OCI-LY7 (cell line): ENCODE results near the gene TXNDC17. TPM values are rescaled to one million over a fixed set of nuclear protein-coding genes. Genes with fewer than 3 reads are reported as not detected.

Source experiments
- BruUV-seq: library from RNA; stranded (reverse); fragments of 400-500 nt; replicated peaks from 2 replicates; lab custom pipeline; 2021; lab: Mats Ljungman, UMichigan
- CTCF ChIA-PET: fragments of 300-600 bp; sonication (Branson Sonifier 250); formaldehyde crosslinking; loops from one replicate; lab custom pipeline; 2022; ENCODE audit warnings: antibody characterized with exemption; ENCODE audit not compliant: unreplicated experiment; lab: Charles Lee
- POLR2A ChIA-PET: fragments of 300-600 bp; sonication (Branson Sonifier 250); formaldehyde crosslinking; loops from one replicate; lab custom pipeline; 2022; ENCODE audit warnings: antibody characterized with exemption; lab: Charles Lee
- DNase-seq: peaks from one replicate; pipeline ENCODE4 v3.0.0-alpha.2; 2015; ENCODE audit warnings: low spot score
- H2AFZ ChIP-seq: fragments of 200-600 bp; sonication (generic), shearing (Covaris generic); 2 replicates; pipeline ENCODE4 v1.6.1; 2014; ENCODE audit warnings: mild to moderate bottlenecking, antibody characterized with exemption, low read length, moderate library complexity
- H3K27ac ChIP-seq: fragments of 200-600 bp; sonication (generic); 2 replicates; pipeline ENCODE4 v1.5.1; 2014; ENCODE audit warnings: mixed run types, low read depth, mild to moderate bottlenecking, moderate library complexity, low read length, inconsistent platforms; ENCODE audit not compliant: poor library complexity, severe bottlenecking
- H3K36me3 ChIP-seq: fragments of 200-600 bp; sonication (generic); 2 replicates; pipeline ENCODE4 v1.6.1; 2014; ENCODE audit warnings: mild to moderate bottlenecking, antibody characterized with exemption, low read length, moderate library complexity, mixed read lengths; ENCODE audit not compliant: insufficient read depth
- H3K4me1 ChIP-seq: fragments of 200-600 bp; sonication (generic); 2 replicates; pipeline ENCODE4 v1.5.1; 2014; ENCODE audit warnings: mild to moderate bottlenecking, low read length; ENCODE audit not compliant: insufficient read depth, poor library complexity, severe bottlenecking
- H3K4me2 ChIP-seq: fragments of 200-600 bp; sonication (generic); 2 replicates; pipeline ENCODE4 v1.6.1; 2014; ENCODE audit warnings: mild to moderate bottlenecking, low read length
- H3K4me3 ChIP-seq: fragments of 200-600 bp; sonication (generic); 2 replicates; pipeline ENCODE4 v1.5.1; 2014; ENCODE audit warnings: mild to moderate bottlenecking, low read depth, low read length; ENCODE audit not compliant: poor library complexity, severe bottlenecking
- H3K79me2 ChIP-seq: fragments of 200-600 bp; sonication (generic); 2 replicates; pipeline ENCODE4 v1.6.1; 2016; ENCODE audit warnings: low read depth, mild to moderate bottlenecking, low read length, moderate library complexity, mixed read lengths; ENCODE audit not compliant: insufficient read depth
- H3K9me2 ChIP-seq: fragments of 200-600 bp; sonication (generic); 2 replicates; pipeline ENCODE4 v1.6.1; 2016; ENCODE audit warnings: mild to moderate bottlenecking, low read length, mixed read lengths; ENCODE audit not compliant: insufficient read depth
- H3K9me3 ChIP-seq: fragments of 200-600 bp; sonication (generic); 2 replicates; pipeline ENCODE4 v1.6.1; 2014; ENCODE audit warnings: mild to moderate bottlenecking, mixed run types, low read length, mixed read lengths
- H4K20me1 ChIP-seq: fragments of 200-600 bp; sonication (generic); 2 replicates; pipeline ENCODE4 v1.6.1; 2014; ENCODE audit warnings: mild to moderate bottlenecking, antibody characterized with exemption, low read length, moderate library complexity, mixed read lengths; ENCODE audit not compliant: insufficient read depth
- EZH2phosphoT487 ChIP-seq: fragments of 200-600 bp; sonication (generic); IDR thresholded peaks from 2 replicates; pipeline ENCODE4 v1.6.1; 2018; ENCODE audit warnings: low read depth, borderline replicate concordance, mild to moderate bottlenecking, mixed run types, antibody characterized with exemption, low read length, moderate library complexity, mixed read lengths
- intact Hi-C: fragments of 100-400 bp; cut with micrococcal nuclease; formaldehyde crosslinking; loops from one replicate; pipeline ENCODE4 v1.10.0; 2022; ENCODE audit not compliant: unreplicated experiment
- total RNA-seq, 2 experiments: library from RNA; depleted of rRNA in 1 of 2; stranded (reverse); fragments of >200 nt in 1 of 2; shearing (Covaris generic) in 1 of 2; gene quantifications; 2 replicates each; pipeline ENCODE4 v1.2.3, GENCODE V29; 2014 to 2022
- TF ChIP-seq, protein P1 (sequence below): fragments of 200-600 bp; sonication (generic); conservative IDR thresholded peaks from 2 replicates; pipeline ENCODE4 v1.5.1; 2014; ENCODE audit warnings: mild to moderate bottlenecking, antibody characterized with exemption, low read length, moderate library complexity, mixed read lengths

Gene TXNDC17
- total RNA-seq, 2 experiments from 2014 or later, result 63.7 to 81.4 TPM

DNA sequence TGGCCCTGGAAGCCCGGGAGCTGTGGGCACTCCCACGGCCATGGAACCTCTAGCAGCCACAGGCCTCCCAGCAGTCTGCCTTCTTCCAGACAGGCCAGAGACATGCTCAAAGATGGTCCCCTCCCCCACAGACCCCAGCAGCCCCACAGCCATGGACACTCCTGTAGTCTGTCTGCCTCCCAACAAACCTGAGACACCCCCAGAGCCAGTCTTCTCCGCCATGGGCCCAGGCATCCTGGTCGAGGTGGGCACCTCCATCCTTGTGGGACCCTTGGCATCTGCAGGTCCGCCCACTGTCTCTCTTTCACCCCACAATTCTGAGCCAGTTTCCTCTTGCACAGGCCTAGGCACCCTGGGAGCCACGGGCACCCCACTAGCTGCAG lies 3.4 kb upstream of the TXNDC17 start:
- no peak overlapping the region for H3K4me3 ChIP-seq
- CTCF ChIA-PET, result no interaction called here
- POLR2A ChIA-PET, result no interaction called here

DNA sequence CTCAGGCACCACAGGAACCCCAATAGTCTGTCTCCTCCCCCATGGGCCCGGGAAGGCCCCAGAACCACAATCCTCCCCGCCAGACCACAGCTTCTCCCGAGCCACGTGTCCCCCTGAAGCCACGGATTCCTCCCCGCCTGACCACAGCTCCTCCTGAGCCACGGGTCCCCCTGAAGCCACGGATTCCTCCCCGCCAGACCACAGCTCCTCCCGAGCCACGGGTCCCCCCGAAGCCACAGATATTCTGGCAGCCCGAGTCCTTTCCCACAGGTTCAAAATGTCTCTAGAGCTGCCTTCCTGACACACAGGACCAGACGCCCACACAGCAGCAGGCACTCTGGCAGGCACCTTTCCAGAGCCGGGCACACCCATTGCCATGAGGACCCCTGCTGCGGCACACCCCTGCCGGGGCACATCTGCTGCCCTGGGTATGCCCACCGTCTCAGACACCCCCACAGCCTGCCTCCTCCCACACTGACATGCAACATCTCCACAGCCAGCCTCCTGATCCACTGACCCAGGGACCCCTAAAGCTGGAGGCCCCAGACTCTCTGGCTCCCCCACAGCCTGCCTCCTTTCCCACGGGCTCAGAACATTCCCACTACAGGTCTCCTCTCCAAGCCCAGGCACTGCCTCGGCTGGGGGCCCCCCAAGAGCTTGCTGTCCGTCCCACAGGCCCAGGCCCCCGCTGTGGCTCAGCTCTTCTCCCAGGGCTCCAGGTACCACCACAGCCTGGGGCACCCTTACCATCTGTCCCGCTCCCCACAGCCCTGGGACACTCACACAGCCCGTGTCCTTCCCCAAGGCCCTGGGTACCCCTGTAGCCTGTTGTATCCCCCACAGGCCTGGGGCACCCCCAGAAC lies 2.6 kb upstream of the TXNDC17 start:
- Histone ChIP-seq H3K4me2 (peak overlapping the region; percentile 84), H3K27ac (no peak overlapping the region), H2AFZ (no peak overlapping the region), H3K9me2 (no peaks in the 10 kb centered on the region), H3K79me2 (peaks cover 26% of the 10 kb centered on the region; the same call in 1 of the 2 replicates), H4K20me1 (peaks cover 12% of the 10 kb centered on the region; the same call in 1 of the 2 replicates), H3K4me1 (peaks cover 20% of the 10 kb centered on the region), H3K36me3 (peaks cover 34% of the 10 kb centered on the region), H3K9me3 (peaks cover 4% of the 10 kb centered on the region; the same call in 1 of the 2 replicates), H3K4me3 (no peak overlapping the region)
- POLR2A ChIA-PET, result no interaction called here
- DNase-seq, result no peak
- TF ChIP-seq EZH2phosphoT487, result no peak
- TF ChIP-seq, protein P1, sequence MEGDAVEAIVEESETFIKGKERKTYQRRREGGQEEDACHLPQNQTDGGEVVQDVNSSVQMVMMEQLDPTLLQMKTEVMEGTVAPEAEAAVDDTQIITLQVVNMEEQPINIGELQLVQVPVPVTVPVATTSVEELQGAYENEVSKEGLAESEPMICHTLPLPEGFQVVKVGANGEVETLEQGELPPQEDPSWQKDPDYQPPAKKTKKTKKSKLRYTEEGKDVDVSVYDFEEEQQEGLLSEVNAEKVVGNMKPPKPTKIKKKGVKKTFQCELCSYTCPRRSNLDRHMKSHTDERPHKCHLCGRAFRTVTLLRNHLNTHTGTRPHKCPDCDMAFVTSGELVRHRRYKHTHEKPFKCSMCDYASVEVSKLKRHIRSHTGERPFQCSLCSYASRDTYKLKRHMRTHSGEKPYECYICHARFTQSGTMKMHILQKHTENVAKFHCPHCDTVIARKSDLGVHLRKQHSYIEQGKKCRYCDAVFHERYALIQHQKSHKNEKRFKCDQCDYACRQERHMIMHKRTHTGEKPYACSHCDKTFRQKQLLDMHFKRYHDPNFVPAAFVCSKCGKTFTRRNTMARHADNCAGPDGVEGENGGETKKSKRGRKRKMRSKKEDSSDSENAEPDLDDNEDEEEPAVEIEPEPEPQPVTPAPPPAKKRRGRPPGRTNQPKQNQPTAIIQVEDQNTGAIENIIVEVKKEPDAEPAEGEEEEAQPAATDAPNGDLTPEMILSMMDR, result no peak
- CTCF ChIA-PET, result no interaction called here
- BruUV-seq, result no TSS peak
- intact Hi-C loops, result no loop called here

More for the DNA sequence above, 3.4 kb upstream of the TXNDC17 start:
- no peak for TF ChIP-seq EZH2phosphoT487
- TF ChIP-seq, protein P1, result no peak
- Histone ChIP-seq H3K9me3 (peaks cover 7% of the 10 kb centered on the region; the same call in 1 of the 2 replicates), H4K20me1 (peaks cover 10% of the 10 kb centered on the region; the same call in 1 of the 2 replicates), H2AFZ (no peak overlapping the region), H3K4me1 (peaks cover 16% of the 10 kb centered on the region), H3K36me3 (peaks cover 34% of the 10 kb centered on the region), H3K9me2 (no peaks in the 10 kb centered on the region), H3K27ac (no peak overlapping the region), H3K4me2 (no peak overlapping the region), H3K79me2 (peaks cover 17% of the 10 kb centered on the region; the same call in 1 of the 2 replicates)
- intact Hi-C loops, result no loop called here
- BruUV-seq, result no TSS peak
- DNase-seq, result no peak
